ENCODE measurements around the gene CLEC18C. TPM values are rescaled to one million over a fixed set of nuclear protein-coding genes. Genes with fewer than 3 reads are reported as not detected.
"Not testable (repeated sequence)": the region's sequence is repeated elsewhere in the genome, so short reads cannot be mapped to it uniquely, and the experiment has no call there.

The CLEC18C gene
- total RNA-seq: under 1 TPM in 2 of 3 donors, not detected in 1; 0.38 to 0.53 TPM

DNA sequence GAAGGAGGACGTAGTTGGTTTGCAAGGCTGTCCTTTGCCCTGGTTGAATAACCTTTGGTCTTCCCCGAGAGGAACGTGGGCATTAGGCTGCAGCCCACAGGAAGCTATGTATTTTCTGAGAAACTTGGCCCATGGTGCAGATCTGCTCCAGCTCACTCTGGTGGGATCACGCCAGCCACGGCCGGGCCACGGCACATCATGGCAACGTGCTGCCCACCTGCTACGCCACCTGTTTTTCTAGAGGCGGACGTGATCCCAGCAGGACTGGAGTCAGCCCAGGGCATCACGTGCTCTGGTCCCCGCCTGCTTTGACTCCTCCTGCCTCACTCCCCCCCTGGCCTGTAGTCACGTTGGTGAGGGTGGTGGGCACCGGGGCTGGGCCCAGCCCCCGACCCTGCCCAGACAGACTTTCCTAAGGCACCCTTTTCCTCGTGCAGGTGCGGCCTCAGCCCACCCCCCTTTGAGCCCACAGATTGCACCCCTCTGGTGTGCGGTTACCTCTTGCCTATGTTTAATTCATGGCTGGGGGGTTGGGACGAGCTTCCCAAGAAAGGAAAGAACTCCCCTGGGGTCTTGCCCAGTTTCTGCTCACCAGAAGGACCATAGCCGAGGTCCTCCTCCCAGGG, at the start of gene CLEC18C:
TSS of gene CLEC18C (plus strand) at position 576 of the 626 bp plus-strand sequence. CDS start 492 bp downstream, outside the sequence.
- H3K9me3 Mint-ChIP-seq; DNase-seq; H3K27me3 Mint-ChIP-seq (ENCODE audit: low read depth); H3K4me3 Mint-ChIP-seq; ATAC-seq; H3K36me3 Mint-ChIP-seq (ENCODE audit: insufficient read depth); H3K4me1 Mint-ChIP-seq (ENCODE audit: low read depth): not testable (repeated sequence)

DNA sequence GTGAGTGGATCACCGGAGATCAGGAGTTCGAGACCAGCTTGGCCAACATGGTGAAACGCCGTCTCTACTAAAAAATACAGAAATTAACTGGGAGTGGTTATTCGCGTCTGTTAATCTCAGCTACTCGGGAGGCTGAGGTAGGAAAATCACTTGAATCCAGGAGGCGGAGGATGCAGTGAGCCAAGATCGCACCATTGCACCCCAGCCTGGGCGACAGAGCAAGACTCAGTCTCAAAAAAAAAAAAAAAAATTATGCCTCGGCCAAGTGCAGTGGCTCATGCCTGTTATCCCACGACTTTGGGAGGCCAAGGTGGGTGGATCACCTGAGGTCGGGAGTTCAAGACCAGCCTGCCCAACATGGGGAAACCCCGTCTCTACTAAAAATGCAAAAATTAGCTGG, 49.8 kb upstream of the CLEC18C start:
- not testable (repeated sequence) for H3K9me3 Mint-ChIP-seq; H3K4me1 Mint-ChIP-seq (ENCODE audit: low read depth); H3K4me3 Mint-ChIP-seq; DNase-seq; ATAC-seq; H3K27me3 Mint-ChIP-seq (ENCODE audit: low read depth)
- H3K36me3 Mint-ChIP-seq (ENCODE audit: insufficient read depth): peaks cover 31% of the 10 kb centered on the region

DNA sequence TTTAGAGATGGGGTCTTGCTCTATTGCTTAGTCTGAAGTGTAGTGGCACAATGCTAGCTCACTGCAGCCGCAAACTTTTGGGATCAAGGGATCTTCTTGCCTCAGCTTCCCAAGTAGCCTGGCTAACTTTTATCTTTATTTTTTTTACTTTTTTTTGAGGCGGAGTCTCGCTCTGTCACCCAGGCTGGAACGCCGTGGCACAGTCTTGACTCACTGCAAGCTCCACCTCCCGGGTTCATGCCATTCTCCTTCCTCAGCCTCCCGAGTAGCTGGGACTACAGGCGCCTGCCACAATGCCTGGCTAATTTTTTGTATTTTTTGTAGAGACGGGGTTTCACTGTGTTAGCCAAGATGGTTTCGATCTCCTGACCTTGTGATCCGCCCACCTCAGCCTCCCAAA, 47.4 kb upstream of the CLEC18C start:
- not testable (repeated sequence) for H3K27me3 Mint-ChIP-seq (ENCODE audit: low read depth); H3K4me3 Mint-ChIP-seq; DNase-seq; ATAC-seq; H3K4me1 Mint-ChIP-seq (ENCODE audit: low read depth); H3K9me3 Mint-ChIP-seq
- peaks cover 32% of the 10 kb centered on the region for H3K36me3 Mint-ChIP-seq (ENCODE audit: insufficient read depth)

DNA sequence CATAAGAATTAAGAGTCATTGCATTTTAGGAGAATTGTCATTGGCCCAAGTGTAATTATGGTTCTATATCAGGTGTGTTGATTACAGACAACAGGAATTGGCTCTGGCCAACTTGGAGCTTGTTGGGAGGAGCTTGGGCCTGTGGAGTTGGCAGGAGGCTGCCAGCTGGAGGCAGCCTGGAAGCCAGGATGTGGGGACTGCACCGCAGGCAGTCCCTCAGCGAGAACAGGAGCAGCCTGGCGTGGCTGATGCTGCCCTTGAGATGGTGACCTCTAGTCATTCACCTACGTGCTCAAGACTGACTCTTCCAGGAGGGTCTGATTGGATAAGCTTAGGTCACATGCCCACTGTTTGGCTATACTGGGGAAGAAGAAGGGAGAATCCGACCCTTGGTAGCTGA, 45.9 kb upstream of the CLEC18C start:
- H3K27me3 Mint-ChIP-seq (ENCODE audit: low read depth); H3K4me3 Mint-ChIP-seq; H3K9me3 Mint-ChIP-seq; ATAC-seq; DNase-seq; H3K4me1 Mint-ChIP-seq (ENCODE audit: low read depth): not testable (repeated sequence)
- H3K36me3 Mint-ChIP-seq (ENCODE audit: insufficient read depth): peaks cover 30% of the 10 kb centered on the region

DNA sequence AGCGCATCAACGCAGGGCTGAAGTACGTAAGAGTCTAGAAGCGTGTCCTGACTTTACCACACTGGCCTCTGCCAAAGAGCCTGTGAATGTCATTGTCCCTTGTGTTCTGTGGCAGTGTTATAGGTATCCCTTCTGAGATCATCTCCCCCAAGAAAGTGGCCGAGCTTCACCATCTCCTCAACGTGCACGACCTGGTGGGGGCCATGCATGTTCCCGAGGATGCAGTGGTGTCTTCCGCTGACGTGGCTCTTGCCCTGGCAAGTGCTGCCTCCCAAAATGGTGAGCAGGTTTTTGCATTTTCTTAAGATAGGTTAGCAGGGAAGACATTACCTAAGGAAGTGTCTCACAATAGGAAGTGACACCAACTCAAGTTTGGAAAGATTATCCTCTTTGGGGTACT, 44.7 kb upstream of the CLEC18C start:
- not testable (repeated sequence) for H3K4me3 Mint-ChIP-seq; DNase-seq; H3K27me3 Mint-ChIP-seq (ENCODE audit: low read depth); H3K9me3 Mint-ChIP-seq; H3K4me1 Mint-ChIP-seq (ENCODE audit: low read depth); ATAC-seq
- H3K36me3 Mint-ChIP-seq (ENCODE audit: insufficient read depth): peaks cover 24% of the 10 kb centered on the region

DNA sequence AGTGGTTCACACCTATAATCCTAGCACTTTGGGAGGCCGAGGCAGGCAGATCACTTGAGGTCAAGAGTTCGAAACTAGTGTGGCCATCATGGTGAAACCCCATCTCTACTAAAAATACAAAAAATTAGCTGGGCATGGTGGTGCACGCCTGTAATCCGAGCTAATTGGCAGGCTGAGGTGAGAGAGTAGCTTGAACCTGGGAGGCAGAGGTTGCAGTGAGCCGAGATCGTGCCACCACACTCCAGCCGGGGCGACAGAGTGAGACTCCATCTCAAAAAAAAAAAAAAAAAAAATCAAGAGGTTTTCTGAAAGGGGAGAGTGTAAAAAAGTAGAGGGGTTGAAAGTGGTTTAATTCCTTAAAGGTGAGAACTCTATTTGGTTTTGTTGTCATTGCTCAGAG, 37.8 kb upstream of the CLEC18C start:
- not testable (repeated sequence) for DNase-seq; H3K4me3 Mint-ChIP-seq; H3K4me1 Mint-ChIP-seq (ENCODE audit: low read depth); H3K9me3 Mint-ChIP-seq; H3K27me3 Mint-ChIP-seq (ENCODE audit: low read depth); ATAC-seq
- peaks cover 15% of the 10 kb centered on the region for H3K36me3 Mint-ChIP-seq (ENCODE audit: insufficient read depth)

GRCh38 chr16:70136595-70136994, 37.0 kb upstream of the CLEC18C start:
- DNase-seq; ATAC-seq; H3K4me1 Mint-ChIP-seq (ENCODE audit: low read depth): not testable (repeated sequence)

DNA sequence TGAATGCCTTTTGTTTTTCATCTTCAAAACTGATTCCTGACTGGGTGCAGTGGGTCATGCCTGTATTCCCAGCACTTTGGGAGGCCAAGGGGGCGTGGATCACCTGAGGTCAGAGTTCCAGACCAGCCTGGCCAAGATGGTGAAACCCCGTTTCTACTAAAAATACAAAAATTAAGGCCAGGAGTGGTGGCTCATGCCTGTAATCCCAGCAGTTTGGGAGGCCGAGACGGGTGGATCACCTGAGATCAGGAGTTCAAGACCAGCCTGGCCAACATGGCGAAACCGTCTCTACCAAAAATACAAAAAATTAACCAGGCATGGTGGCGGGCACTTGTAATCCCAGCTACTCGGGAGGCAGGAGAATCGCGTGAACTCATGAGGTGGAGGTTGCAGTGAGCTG, 30.8 kb upstream of the CLEC18C start:
- not testable (repeated sequence) for H3K4me1 Mint-ChIP-seq (ENCODE audit: low read depth); H3K4me3 Mint-ChIP-seq; ATAC-seq; H3K9me3 Mint-ChIP-seq; DNase-seq; H3K27me3 Mint-ChIP-seq (ENCODE audit: low read depth)
- H3K36me3 Mint-ChIP-seq (ENCODE audit: insufficient read depth): peaks cover 17% of the 10 kb centered on the region

More at GRCh38 chr16:70136595-70136994, 37.0 kb upstream of the CLEC18C start:
- H3K27me3 Mint-ChIP-seq (ENCODE audit: low read depth); H3K9me3 Mint-ChIP-seq; H3K4me3 Mint-ChIP-seq: not testable (repeated sequence)
- H3K36me3 Mint-ChIP-seq (ENCODE audit: insufficient read depth): peaks cover 16% of the 10 kb centered on the region

DNA sequence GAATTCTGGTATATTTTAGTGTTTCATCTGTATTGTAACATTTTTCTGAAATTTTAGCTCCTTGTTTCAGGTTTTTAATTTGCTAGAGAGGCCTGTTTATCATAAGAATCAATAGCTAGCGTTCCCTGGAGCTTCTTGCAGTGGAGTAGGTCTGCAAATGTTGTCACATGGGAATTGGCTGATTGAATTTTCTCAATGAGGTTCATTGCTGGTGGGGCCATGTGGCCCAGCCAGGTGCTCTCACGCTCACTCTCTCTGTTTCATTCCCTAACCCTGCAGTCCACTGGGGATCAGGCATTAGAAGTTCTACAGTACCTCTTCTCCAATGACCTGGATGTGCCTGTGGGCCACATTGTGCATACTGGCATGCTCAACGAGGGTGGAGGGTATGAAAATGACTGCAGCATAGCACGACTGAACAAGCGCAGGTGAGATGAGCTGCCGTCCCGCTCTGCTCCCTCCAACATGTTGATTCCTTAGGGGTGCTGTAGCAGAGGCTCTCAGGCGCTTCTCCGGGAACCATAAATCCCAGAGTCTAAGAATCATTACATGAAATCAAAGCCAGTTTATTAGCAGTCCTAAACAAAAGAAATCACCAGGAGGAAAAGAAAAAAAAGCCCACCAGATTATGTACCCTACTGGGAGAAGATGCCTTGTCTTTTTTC, 30.2 kb upstream of the CLEC18C start:
- ATAC-seq; H3K9me3 Mint-ChIP-seq; H3K4me1 Mint-ChIP-seq (ENCODE audit: low read depth); DNase-seq; H3K27me3 Mint-ChIP-seq (ENCODE audit: low read depth); H3K4me3 Mint-ChIP-seq: not testable (repeated sequence)
- H3K36me3 Mint-ChIP-seq (ENCODE audit: insufficient read depth): peaks cover 17% of the 10 kb centered on the region

- H3K4me1 Mint-ChIP-seq (ENCODE audit: low read depth); DNase-seq; ATAC-seq; H3K4me3 Mint-ChIP-seq; H3K9me3 Mint-ChIP-seq; H3K27me3 Mint-ChIP-seq (ENCODE audit: low read depth): not testable (repeated sequence)
- peaks cover 32% of the 10 kb centered on the region for H3K36me3 Mint-ChIP-seq (ENCODE audit: insufficient read depth)
Measured at GRCh38 chr16:70147853-70148252, 25.7 kb upstream of the CLEC18C start.

- H3K27me3 Mint-ChIP-seq (ENCODE audit: low read depth); H3K9me3 Mint-ChIP-seq; H3K4me3 Mint-ChIP-seq; ATAC-seq; H3K4me1 Mint-ChIP-seq (ENCODE audit: low read depth); DNase-seq: not testable (repeated sequence)
- peaks cover 33% of the 10 kb centered on the region for H3K36me3 Mint-ChIP-seq (ENCODE audit: insufficient read depth)
Measured at GRCh38 chr16:70148453-70148852, 25.1 kb upstream of the CLEC18C start.

DNA sequence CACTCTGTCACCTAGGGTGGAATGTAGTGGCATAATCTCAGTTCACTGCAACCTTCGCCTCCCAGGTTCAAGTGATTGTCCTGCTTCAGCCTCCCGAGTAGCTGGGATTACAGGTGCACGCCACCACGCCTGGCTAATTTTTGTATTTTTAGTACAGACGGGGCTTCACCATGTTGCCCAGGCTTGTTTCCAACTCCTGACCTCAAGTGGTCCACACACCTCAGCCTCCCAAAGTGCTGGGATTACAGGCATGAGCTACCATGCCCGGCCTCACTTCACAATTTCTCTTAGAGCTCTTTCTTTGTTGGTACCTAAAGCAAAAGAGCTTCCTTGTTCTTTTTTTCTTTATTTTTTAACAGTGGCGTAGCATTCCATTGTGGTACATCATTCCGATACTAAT, 24.3 kb upstream of the CLEC18C start:
- H3K36me3 Mint-ChIP-seq (ENCODE audit: insufficient read depth): peaks cover 34% of the 10 kb centered on the region
- not testable (repeated sequence) for H3K4me1 Mint-ChIP-seq (ENCODE audit: low read depth); H3K27me3 Mint-ChIP-seq (ENCODE audit: low read depth); H3K4me3 Mint-ChIP-seq; ATAC-seq; DNase-seq; H3K9me3 Mint-ChIP-seq

- H3K4me3 Mint-ChIP-seq: no peak overlapping the region
- no peaks in the 10 kb centered on the region for H3K27me3 Mint-ChIP-seq (ENCODE audit: low read depth)
- DNase-seq: no peak
- H3K4me1 Mint-ChIP-seq (ENCODE audit: low read depth): no peaks in the 10 kb centered on the region
- H3K9me3 Mint-ChIP-seq: no peaks in the 10 kb centered on the region
- ATAC-seq: no peak
- peaks cover 40% of the 10 kb centered on the region for H3K36me3 Mint-ChIP-seq (ENCODE audit: insufficient read depth)
Measured at GRCh38 chr16:70151391-70151790, 22.2 kb upstream of the CLEC18C start.

DNA sequence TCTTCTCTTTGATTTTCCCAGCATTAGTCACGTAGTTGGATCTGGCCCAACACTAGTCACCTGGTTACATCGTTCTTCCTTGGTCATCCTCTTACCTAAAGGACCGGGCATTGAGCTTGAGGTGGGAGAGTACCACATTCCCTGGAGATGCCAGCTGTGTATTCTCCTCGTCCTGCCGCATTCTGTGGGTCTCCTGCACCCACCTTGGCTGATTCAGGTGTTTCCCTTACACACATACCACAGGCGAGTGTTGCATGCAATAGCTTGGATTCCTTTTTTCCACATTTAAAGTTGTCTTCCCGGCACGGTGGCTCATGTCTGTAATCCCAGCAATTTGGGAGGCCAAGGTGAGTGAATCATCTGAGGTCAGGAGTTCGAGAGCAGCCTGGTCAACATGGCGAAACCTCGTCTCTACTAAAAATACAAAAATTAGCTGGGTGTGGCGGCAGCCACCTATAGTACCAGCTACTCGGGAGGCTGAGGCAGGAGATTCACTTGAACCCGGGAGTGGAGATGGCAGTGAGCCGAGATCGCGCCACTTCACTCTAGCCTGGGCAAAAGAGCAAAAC, 21.6 kb upstream of the CLEC18C start:
- H3K36me3 Mint-ChIP-seq (ENCODE audit: insufficient read depth): peaks cover 45% of the 10 kb centered on the region
- no peaks in the 10 kb centered on the region for H3K27me3 Mint-ChIP-seq (ENCODE audit: low read depth)
- no peak for DNase-seq
- ATAC-seq: no peak
- no peaks in the 10 kb centered on the region for H3K9me3 Mint-ChIP-seq
- H3K4me3 Mint-ChIP-seq: no peak overlapping the region
- no peaks in the 10 kb centered on the region for H3K4me1 Mint-ChIP-seq (ENCODE audit: low read depth)
